ENCODE measurements around the gene RASGRF1. TPM values are rescaled to one million over a fixed set of nuclear protein-coding genes. Genes with fewer than 3 reads are reported as not detected.

RASGRF1 gene
- total RNA-seq, 1 experiment from 2014 or later, result 0.59 TPM

DNA sequence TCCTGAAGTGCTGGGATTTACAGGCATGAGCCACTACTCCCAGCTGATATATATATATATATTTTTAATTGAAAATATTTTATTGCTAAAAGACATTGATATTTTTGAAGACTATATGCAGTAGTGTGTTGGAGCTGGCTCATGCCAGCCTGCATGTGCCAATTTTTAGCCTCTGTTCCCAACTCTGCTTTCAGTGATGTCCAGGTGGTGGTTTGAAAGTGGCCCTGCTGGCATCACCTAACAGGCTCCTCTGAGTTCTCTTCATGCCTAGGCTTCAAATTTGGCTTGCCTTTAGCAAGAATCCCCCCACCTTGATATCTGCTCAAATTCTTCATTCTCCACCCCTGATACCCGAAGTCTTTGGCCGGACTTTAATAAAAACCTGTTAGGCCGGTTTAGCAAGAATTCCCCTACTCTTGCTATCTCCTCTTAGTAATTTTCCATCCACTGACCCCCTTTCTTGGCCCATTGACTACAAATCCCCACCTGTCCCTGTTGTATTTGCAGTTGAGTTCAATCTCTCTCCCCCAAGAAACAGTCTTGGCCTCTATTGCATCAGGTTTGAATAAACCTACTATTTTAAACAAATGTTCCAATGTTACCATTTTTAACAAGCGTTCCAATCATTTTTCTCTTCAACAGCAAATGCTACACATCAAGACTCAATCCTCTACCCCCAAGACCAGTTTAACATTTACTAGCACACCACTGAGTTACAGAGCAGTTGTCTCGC, 121.9 kb downstream of the RASGRF1 start:
- H3K4me1 ChIP-seq (ENCODE audit: control insufficient read depth, insufficient read depth, low read length), result no peaks in the 10 kb centered on the region
- POLR2A ChIA-PET, result interaction anchor here (0.5 kb wide), 1 partner anchor 24 kb away, joined by 3 read pairs; the partner anchor contains the start of gene CTSH
- H3K9me3 ChIP-seq (ENCODE audit: control insufficient read depth, insufficient read depth, low read depth, low read length), result no peaks in the 10 kb centered on the region
- intact Hi-C loops (cut with micrococcal nuclease; ENCODE audit: unreplicated experiment) (no loop called here), in situ Hi-C loops (cut with HindIII; ENCODE audit: low pct_unique_long_range_greater_than_20kb, low sequenced_read_pairs) (no loop called here)
- ATAC-seq (no peak), DNase-seq (ENCODE audit: low read depth, low spot score) (no peak)
- no peaks in the 10 kb centered on the region for H3K36me3 ChIP-seq (ENCODE audit: control insufficient read depth, insufficient read depth, low read length)
- TF ChIP-seq POLR2AphosphoS5 (IDR thresholded peaks at IDR 0.05; ENCODE audit: low read depth, low read length) (no peak), TCF7L2 (IDR thresholded peaks at IDR 0.05; ENCODE audit: low read depth, low read length) (no peak), SIN3A (IDR thresholded peaks at IDR 0.05; ENCODE audit: borderline replicate concordance, insufficient read depth, low read depth, low read length) (no peak)
- TF ChIP-seq, protein P1, sequence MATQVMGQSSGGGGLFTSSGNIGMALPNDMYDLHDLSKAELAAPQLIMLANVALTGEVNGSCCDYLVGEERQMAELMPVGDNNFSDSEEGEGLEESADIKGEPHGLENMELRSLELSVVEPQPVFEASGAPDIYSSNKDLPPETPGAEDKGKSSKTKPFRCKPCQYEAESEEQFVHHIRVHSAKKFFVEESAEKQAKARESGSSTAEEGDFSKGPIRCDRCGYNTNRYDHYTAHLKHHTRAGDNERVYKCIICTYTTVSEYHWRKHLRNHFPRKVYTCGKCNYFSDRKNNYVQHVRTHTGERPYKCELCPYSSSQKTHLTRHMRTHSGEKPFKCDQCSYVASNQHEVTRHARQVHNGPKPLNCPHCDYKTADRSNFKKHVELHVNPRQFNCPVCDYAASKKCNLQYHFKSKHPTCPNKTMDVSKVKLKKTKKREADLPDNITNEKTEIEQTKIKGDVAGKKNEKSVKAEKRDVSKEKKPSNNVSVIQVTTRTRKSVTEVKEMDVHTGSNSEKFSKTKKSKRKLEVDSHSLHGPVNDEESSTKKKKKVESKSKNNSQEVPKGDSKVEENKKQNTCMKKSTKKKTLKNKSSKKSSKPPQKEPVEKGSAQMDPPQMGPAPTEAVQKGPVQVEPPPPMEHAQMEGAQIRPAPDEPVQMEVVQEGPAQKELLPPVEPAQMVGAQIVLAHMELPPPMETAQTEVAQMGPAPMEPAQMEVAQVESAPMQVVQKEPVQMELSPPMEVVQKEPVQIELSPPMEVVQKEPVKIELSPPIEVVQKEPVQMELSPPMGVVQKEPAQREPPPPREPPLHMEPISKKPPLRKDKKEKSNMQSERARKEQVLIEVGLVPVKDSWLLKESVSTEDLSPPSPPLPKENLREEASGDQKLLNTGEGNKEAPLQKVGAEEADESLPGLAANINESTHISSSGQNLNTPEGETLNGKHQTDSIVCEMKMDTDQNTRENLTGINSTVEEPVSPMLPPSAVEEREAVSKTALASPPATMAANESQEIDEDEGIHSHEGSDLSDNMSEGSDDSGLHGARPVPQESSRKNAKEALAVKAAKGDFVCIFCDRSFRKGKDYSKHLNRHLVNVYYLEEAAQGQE (IDR thresholded peaks at IDR 0.05; ENCODE audit: insufficient read depth in 1 of 2, low read depth in 2 of 2, low read length in 1 of 2), result no peak
- TF ChIP-seq, protein P2, sequence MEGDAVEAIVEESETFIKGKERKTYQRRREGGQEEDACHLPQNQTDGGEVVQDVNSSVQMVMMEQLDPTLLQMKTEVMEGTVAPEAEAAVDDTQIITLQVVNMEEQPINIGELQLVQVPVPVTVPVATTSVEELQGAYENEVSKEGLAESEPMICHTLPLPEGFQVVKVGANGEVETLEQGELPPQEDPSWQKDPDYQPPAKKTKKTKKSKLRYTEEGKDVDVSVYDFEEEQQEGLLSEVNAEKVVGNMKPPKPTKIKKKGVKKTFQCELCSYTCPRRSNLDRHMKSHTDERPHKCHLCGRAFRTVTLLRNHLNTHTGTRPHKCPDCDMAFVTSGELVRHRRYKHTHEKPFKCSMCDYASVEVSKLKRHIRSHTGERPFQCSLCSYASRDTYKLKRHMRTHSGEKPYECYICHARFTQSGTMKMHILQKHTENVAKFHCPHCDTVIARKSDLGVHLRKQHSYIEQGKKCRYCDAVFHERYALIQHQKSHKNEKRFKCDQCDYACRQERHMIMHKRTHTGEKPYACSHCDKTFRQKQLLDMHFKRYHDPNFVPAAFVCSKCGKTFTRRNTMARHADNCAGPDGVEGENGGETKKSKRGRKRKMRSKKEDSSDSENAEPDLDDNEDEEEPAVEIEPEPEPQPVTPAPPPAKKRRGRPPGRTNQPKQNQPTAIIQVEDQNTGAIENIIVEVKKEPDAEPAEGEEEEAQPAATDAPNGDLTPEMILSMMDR (IDR thresholded peaks at IDR 0.05), result no peak
- H3K4me3 ChIP-seq (ENCODE audit: low read depth in 2 of 2, low read length in 2 of 2), result no peak overlapping the region
- no TSS peak for BruUV-seq (replicated peaks)
- H3K27ac ChIP-seq (ENCODE audit: low read length), result no peak overlapping the region
- H3K27me3 ChIP-seq (ENCODE audit: control insufficient read depth, insufficient read depth, low read length), result no peaks in the 10 kb centered on the region
- CTCF ChIA-PET, result no interaction called here

DNA sequence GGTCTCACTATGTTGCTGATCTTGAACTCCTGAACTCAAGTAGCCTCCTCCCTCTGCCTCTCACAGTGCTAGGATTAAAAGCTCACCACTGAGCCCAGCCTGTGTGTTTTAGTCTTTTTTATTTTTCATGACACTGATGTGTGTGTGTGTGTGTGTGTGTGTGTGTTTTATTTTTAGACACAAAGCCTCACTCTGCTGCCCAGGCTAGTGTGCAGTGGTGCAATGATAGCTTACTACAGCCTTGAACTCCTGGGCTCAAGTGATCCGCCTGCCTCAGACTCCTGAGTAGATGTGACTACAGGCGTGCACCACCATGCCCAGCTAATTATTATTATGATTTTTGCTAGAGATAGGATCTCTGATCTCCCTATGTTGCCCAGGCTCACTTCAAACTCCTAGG, 122.5 kb downstream of the RASGRF1 start:
- H3K27ac ChIP-seq (ENCODE audit: low read length), result no peak overlapping the region
- BruUV-seq (replicated peaks), result no TSS peak
- in situ Hi-C loops (cut with HindIII; ENCODE audit: low pct_unique_long_range_greater_than_20kb, low sequenced_read_pairs) (no loop called here), intact Hi-C loops (cut with micrococcal nuclease; ENCODE audit: unreplicated experiment) (no loop called here)
- H3K27me3 ChIP-seq (ENCODE audit: control insufficient read depth, insufficient read depth, low read length), result no peaks in the 10 kb centered on the region
- H3K4me3 ChIP-seq (ENCODE audit: low read depth in 2 of 2, low read length in 2 of 2), result no peak overlapping the region
- no peaks in the 10 kb centered on the region for H3K36me3 ChIP-seq (ENCODE audit: control insufficient read depth, insufficient read depth, low read length)
- no peak for ATAC-seq
- no peak for DNase-seq (ENCODE audit: low read depth, low spot score)
- no peaks in the 10 kb centered on the region for H3K9me3 ChIP-seq (ENCODE audit: control insufficient read depth, insufficient read depth, low read depth, low read length)
- ChIA-PET CTCF (no interaction called here), POLR2A (interaction anchor here (0.5 to 0.7 kb wide), 2 partner anchors 96 to 212 kb away, joined by 3 read pairs; no protein-coding TSS in a partner anchor)
- no peak for TF ChIP-seq POLR2AphosphoS5 (IDR thresholded peaks at IDR 0.05; ENCODE audit: low read depth, low read length)
- TF ChIP-seq, protein P2 (IDR thresholded peaks at IDR 0.05), result no peak
- no peaks in the 10 kb centered on the region for H3K4me1 ChIP-seq (ENCODE audit: control insufficient read depth, insufficient read depth, low read length)

Data from Panc1 (cell line).